NCI-H1417 treated with DMSO at 0.1 percent for 48 hours (cell line): ENCODE data around the gene RYR3.

ENCODE experiments used
- DNase-seq: peaks from one replicate; lab custom pipeline; 2025; lab: John Stamatoyannopoulos, UW

RYR3 gene

GRCh38 chr15:33384307-33384706, 73.5 kb downstream of the RYR3 start:
- DNase-seq = no peak

- DNase-seq = no peak
Measured at GRCh38 chr15:33392453-33392852, 81.7 kb downstream of the RYR3 start.

GRCh38 chr15:33393546-33393945, 82.8 kb downstream of the RYR3 start:
- no peak for DNase-seq

GRCh38 chr15:33395321-33395720, 84.6 kb downstream of the RYR3 start:
- DNase-seq = no peak

- DNase-seq = no peak
Measured at GRCh38 chr15:33395846-33396245, 85.1 kb downstream of the RYR3 start.

- no peak for DNase-seq
Measured at GRCh38 chr15:33396475-33396874, 85.7 kb downstream of the RYR3 start.

GRCh38 chr15:33398555-33398954, 87.8 kb downstream of the RYR3 start:
- no peak for DNase-seq

- no peak for DNase-seq
Measured at GRCh38 chr15:33400941-33401340, 90.2 kb downstream of the RYR3 start.

GRCh38 chr15:33402600-33402999, 91.8 kb downstream of the RYR3 start:
- no peak for DNase-seq

- no peak for DNase-seq
Measured at GRCh38 chr15:33405096-33405495, 94.3 kb downstream of the RYR3 start.

GRCh38 chr15:33411596-33412540, 101.1 kb downstream of the RYR3 start:
- no peak for DNase-seq

GRCh38 chr15:33419701-33420100, 108.9 kb downstream of the RYR3 start:
- no peak for DNase-seq

- no peak for DNase-seq
Measured at GRCh38 chr15:33424025-33424424, 113.3 kb downstream of the RYR3 start.

GRCh38 chr15:33425142-33425541, 114.4 kb downstream of the RYR3 start:
- no peak for DNase-seq

GRCh38 chr15:33430577-33430976, 119.8 kb downstream of the RYR3 start:
- DNase-seq = no peak

GRCh38 chr15:33433821-33434220, 123.1 kb downstream of the RYR3 start:
- no peak for DNase-seq

- no peak for DNase-seq
Measured at GRCh38 chr15:33438396-33438795, 127.6 kb downstream of the RYR3 start.

- no peak for DNase-seq
Measured at GRCh38 chr15:33440900-33441299, 130.1 kb downstream of the RYR3 start.

- DNase-seq = no peak
Measured at GRCh38 chr15:33442449-33442848, 131.7 kb downstream of the RYR3 start.

GRCh38 chr15:33443708-33444107, 132.9 kb downstream of the RYR3 start:
- DNase-seq = no peak

GRCh38 chr15:33445984-33446383, 135.2 kb downstream of the RYR3 start:
- DNase-seq = no peak

GRCh38 chr15:33448151-33448550, 137.4 kb downstream of the RYR3 start:
- no peak for DNase-seq

- DNase-seq = no peak
Measured at GRCh38 chr15:33448961-33449606, 138.3 kb downstream of the RYR3 start.
